SK-MEL-5 (cell line): ENCODE results near the gene RPL3. TPM values are rescaled to one million over a fixed set of nuclear protein-coding genes. Genes with fewer than 3 reads are reported as not detected.

Experiments
- DNase-seq: peaks from one replicate; pipeline ENCODE4 v3.0.0-alpha.2; 2016; ENCODE audit warnings: low read depth, low spot score
- in situ Hi-C: cut with HindIII; loops from 2 replicates; pipeline ENCODE4 v1.10.0; 2016; ENCODE audit warnings: low sequenced_read_pairs, high pct_unique_total_duplicates, low pct_unique_long_range_greater_than_20kb
- total RNA-seq: library from RNA; depleted of rRNA; stranded (reverse); fragments of >200 nt; shearing (Covaris generic); gene quantifications from 2 replicates; pipeline ENCODE4 v1.2.3, GENCODE V29; 2014

Gene RPL3
- total RNA-seq, 1 experiment from 2014 or later = 3,465 TPM

GRCh38 chr22:39309364-39309861, 10.0 kb downstream of the RPL3 start:
- in situ Hi-C loops = no loop called here
- no peak for DNase-seq

GRCh38 chr22:39308614-39309363, 10.6 kb downstream of the RPL3 start:
- DNase-seq = peak; percentile 68
- in situ Hi-C loops = no loop called here

- DNase-seq = no peak
- in situ Hi-C loops = no loop called here
These were observed 12.7 kb downstream of the RPL3 start for GRCh38 chr22:39306456-39307361.

DNA sequence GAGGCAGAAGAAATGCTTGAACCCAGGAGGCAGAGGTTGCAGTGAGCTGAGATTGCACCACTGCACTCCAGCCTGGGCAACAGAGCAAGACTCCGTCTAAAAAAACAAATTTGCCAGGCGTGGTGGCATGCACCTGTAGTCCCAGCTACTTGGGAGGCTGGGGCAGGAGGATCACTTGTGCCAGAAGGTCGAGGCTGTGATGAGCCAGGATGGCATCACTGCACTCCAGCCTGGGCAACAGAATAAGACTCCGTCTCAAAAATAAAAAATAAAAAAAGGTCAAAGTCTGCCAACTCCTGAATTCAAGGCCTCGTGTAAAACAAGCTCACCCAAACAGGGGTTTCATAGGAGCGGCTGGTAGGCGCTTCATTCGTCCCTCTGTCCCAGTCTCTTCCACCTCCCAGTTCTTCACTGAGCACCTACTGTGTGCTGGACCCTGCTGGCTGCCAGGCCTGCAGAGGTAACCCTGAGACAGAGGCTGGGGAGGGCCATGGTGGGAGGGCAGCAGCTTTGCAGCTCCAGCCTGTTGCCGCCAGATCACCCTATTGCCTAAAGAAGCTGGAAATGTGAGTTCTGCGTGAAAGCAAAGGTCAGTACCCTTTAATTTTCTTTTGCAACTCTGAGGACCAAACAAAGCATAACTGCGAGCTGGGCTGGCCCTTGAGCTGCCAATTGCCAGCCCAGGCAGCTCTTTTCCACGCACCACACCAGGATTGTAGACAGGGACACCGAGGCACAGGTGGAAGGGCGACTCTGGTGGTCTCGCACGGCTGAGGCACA, 15.3 kb downstream of the RPL3 start:
- in situ Hi-C loops = no loop called here
- DNase-seq = no peak

DNA sequence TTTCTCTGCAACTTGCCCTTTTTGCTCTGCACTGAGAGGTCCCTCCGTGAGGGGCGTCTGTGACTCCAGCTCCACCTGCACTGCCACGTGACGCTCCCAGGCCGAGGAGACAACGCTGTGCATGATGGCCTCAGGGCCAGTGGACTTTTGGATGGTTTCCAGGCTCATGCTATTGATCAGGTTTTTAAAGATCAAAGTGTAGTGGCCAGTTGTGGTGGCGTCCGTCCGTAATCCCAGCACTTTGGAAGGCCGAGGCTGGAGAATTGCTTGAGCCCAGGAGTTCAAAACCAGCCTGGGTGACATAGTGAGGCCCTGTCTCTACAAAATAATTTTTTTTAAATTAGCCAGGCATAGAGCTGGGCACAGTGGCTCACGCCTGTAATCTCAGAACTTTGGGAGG, 16.1 kb downstream of the RPL3 start:
- no peak for DNase-seq
- in situ Hi-C loops = no loop called here

- DNase-seq = no peak
- in situ Hi-C loops = no loop called here
These were observed 16.9 kb downstream of the RPL3 start for GRCh38 chr22:39302431-39302960.

GRCh38 chr22:39301926-39302325, 17.5 kb downstream of the RPL3 start:
- DNase-seq = no peak
- in situ Hi-C loops = no loop called here

DNA sequence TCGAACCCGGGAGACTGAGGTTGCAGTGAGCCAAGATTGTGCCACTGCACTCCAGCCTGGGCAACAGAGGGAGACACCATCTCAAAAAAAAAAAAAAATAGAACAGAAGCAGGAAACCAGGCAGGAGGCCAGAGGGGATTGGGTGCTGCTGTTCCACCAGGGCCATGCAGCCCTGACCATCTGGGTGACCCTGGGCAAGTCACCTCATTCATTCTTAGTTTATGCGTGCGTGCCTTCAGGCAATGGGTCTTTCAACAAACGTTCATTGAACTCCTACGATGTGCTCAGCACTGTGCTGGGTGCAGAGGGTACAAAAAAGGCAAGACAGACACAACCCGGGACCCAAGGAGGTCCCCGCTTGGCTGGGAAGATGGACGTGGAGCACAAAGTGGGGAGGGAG, 18.3 kb downstream of the RPL3 start:
- no peak for DNase-seq
- in situ Hi-C loops = no loop called here

GRCh38 chr22:39300186-39300830, 19.1 kb downstream of the RPL3 start:
- in situ Hi-C loops = no loop called here

GRCh38 chr22:39299829-39300178, 19.6 kb downstream of the RPL3 start:
- in situ Hi-C loops = no loop called here
- no peak for DNase-seq

More at GRCh38 chr22:39300186-39300830, 19.1 kb downstream of the RPL3 start:
- no peak for DNase-seq

- in situ Hi-C loops = no loop called here
- DNase-seq = no peak
These were observed 21.0 kb downstream of the RPL3 start for GRCh38 chr22:39298241-39298987.

GRCh38 chr22:39297490-39298240, 21.8 kb downstream of the RPL3 start:
- DNase-seq = no peak
- in situ Hi-C loops = no loop called here

DNA sequence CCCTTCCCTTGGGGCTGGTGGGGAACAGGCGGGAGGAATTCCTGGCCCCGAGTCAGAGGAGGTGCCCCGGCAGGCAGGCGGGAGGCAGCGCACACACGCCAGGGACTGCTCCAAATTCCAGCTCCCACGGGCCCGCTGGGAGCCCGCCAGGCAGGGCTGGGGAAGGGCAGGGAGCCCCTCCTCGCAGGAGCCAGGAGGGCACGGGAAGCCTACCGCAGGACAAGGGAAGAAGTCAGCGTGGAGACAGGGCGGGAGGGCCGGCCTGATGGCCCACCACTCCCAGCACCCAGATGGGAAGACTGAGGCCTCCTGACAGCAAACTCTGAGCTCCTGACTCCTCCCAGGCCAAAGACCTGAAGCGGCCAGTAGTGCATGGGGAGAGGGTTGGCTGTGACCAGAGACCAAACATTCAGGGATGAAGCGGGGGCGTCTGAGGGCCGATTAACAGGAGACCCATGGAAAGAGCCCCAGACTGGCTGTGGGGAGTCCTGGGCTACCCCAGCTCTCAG, 22.4 kb downstream of the RPL3 start:
- in situ Hi-C loops = no loop called here
- no peak for DNase-seq

- no peak for DNase-seq
- in situ Hi-C loops = no loop called here
These were observed 22.9 kb downstream of the RPL3 start for GRCh38 chr22:39296535-39296934.

DNA sequence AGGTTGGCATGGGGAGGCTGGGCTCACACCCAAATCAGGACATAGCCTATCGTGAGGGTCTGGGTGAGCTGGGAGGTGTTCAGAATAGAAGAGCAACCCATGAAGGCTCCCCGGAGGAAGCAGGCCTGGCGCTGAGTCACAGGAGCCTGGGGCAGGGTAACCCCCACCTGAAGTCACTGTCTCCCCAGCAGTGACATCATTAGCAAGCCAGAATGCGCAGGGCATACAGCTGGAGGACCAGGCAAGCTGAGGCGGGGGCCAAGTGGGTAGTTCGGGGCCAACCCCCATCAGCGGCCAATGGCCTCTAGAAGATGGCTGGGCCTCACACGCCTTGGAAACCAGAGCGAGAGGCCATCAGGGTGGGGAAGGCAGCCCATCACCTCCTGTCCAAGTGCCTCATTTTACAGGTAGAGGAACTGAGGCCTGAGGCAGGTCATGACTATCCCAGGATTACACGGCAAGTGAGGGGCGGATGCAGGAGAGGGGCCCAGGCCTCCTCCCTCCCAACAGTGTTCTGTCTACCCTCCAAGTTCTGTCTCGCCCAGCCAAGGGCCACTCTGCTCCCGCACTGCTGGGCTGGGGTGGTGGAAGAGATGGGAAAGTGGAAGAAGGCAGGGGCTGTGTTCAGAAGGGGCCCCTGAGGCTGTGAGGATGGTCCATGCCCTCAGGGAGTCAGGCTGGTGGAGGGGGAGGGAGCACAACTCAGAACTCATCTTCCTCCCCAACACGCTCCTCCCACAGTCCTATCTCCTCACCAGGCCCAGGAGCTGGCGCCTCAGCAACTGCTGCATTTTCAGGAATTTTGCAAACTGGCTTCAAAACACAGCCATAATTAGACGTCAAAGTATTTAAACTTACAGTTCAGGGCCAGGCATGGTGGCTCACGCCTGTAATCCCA, 24.6 kb downstream of the RPL3 start:
- in situ Hi-C loops = no loop called here
- no peak for DNase-seq
